Vagina (tissue), 2 donors: ENCODE data around the gene TBXA2R. TPM values are rescaled to one million over a fixed set of nuclear protein-coding genes. Genes with fewer than 3 reads are reported as not detected.
A peak's percentile ranks its signal among the peaks of the same experiment; 100 is the strongest.

ENCODE experiments used
- DNase-seq, 2 donors: peaks; one replicate each; pipeline ENCODE4 v3.0.0-alpha.2; 2017; ENCODE audit errors: extremely low spot score in 2 of 2
- H3K27ac ChIP-seq: fragments of 200-600 bp; sonication (generic); one replicate; pipeline ENCODE4 v1.5.1; 2019
- H3K27me3 ChIP-seq: fragments of 200-600 bp; sonication (generic); one replicate; pipeline ENCODE4 v1.5.1; 2019
- H3K36me3 ChIP-seq, 2 donors: fragments of 200-600 bp; sonication (generic); one replicate each; pipeline ENCODE4 v1.5.1; 2017 to 2019
- H3K4me1 ChIP-seq: fragments of 200-600 bp; sonication (generic); one replicate; pipeline ENCODE4 v1.5.1; 2019
- H3K4me3 ChIP-seq, 2 donors: fragments of 200-600 bp; sonication (generic); 1 replicate in 1 of 2; 2 replicates in 1 of 2; pipeline ENCODE4 v1.5.1; 2016 to 2019
- H3K9me3 ChIP-seq: fragments of 200-600 bp; sonication (generic); one replicate; pipeline ENCODE4 v1.5.1; 2019
- POLR2A ChIP-seq, 2 donors: fragments of 450-650 bp; IDR thresholded peaks; one replicate each; pipeline ENCODE4 v1.6.1; 2017; ENCODE audit warnings: antibody characterized with exemption in 2 of 2, mild to moderate bottlenecking in 2 of 2, moderate library complexity in 2 of 2
- POLR2AphosphoS5 ChIP-seq, 2 donors: sonication (generic); formaldehyde crosslinking; IDR thresholded peaks; one replicate each; pipeline ENCODE4 v1.9.0; 2017; ENCODE audit warnings: antibody characterized with exemption in 2 of 2, mild to moderate bottlenecking in 2 of 2, low read depth in 1 of 2; ENCODE audit not compliant: insufficient read depth in 1 of 2
- intact Hi-C: fragments of 100-400 bp; cut with DNase I; formaldehyde crosslinking; loops from one replicate; pipeline ENCODE4 v1.15.1; 2023
- total RNA-seq: library from RNA; depleted of rRNA; stranded (reverse); fragments of >200 nt; gene quantifications from one replicate; pipeline ENCODE4 v1.2.3, GENCODE V29; 2016
- TF ChIP-seq, protein P1 (sequence below), 3 experiments: fragments of 450-650 bp in 2 of 3; fragments of 200-600 bp in 1 of 3; sonication (generic) in 1 of 3; IDR thresholded peaks; one replicate each; pipeline ENCODE4 v1.5.1; 2017 to 2019; ENCODE audit warnings: antibody characterized with exemption in 3 of 3, mild to moderate bottlenecking in 2 of 3, moderate library complexity in 2 of 3

Gene TBXA2R
- total RNA-seq, 1 donor from 2014 or later: 1.7 TPM

DNA sequence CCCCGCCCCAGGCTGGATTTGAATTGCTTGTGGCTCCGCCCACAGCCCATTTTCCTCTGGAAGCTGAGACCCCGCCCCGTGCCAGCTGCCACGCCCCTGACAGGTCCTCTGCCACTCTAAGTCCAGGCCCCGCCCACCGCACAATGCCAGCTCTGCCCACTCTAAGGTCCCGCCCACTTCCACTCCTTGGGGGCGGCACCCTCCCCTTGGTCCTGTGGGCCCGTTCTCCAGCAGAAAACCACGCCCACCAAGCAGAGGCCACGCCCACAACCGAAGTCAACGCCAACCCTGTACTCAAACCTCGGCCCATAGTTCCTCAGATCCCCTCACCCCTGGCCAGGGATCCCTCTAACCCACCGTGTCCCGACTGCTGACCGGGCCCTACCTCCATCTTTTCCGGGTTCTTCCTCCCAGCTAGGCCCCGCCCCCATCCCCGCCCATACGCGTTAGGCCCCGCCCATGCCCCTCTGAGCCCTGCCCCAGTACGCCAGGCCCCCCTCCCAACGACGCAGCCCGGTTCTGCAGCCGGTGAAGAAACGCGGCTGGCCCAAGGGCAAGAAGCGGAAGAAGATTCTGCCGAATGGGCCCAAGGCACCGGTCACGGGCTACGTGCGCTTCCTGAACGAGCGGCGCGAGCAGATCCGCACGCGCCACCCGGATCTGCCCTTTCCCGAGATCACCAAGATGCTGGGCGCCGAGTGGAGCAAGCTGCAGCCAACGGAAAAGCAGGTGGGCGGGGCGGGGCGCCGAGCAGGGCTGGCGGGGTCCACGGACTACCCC is 32.6 kb downstream of the TBXA2R start:
- Histone ChIP-seq H3K36me3 (no peaks in the 10 kb centered on the region), H3K4me1 (peaks cover 34% of the 10 kb centered on the region), H3K9me3 (no peaks in the 10 kb centered on the region), H3K27me3 (no peaks in the 10 kb centered on the region), H3K27ac (no peak overlapping the region), H3K4me3 (peak overlapping the region; percentile 90 to 92)
- intact Hi-C loops: no loop called here
- DNase-seq: peak in 1 of 2 donors; percentile 87
- TF ChIP-seq POLR2A (IDR thresholded peaks at IDR 0.05) (no peak), POLR2AphosphoS5 (IDR thresholded peaks at IDR 0.05; ENCODE audit: insufficient read depth in 1 of 2, low read depth in 1 of 2) (peak in 1 of 2 donors; percentile 3)
- TF ChIP-seq, protein P1, sequence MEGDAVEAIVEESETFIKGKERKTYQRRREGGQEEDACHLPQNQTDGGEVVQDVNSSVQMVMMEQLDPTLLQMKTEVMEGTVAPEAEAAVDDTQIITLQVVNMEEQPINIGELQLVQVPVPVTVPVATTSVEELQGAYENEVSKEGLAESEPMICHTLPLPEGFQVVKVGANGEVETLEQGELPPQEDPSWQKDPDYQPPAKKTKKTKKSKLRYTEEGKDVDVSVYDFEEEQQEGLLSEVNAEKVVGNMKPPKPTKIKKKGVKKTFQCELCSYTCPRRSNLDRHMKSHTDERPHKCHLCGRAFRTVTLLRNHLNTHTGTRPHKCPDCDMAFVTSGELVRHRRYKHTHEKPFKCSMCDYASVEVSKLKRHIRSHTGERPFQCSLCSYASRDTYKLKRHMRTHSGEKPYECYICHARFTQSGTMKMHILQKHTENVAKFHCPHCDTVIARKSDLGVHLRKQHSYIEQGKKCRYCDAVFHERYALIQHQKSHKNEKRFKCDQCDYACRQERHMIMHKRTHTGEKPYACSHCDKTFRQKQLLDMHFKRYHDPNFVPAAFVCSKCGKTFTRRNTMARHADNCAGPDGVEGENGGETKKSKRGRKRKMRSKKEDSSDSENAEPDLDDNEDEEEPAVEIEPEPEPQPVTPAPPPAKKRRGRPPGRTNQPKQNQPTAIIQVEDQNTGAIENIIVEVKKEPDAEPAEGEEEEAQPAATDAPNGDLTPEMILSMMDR (IDR thresholded peaks at IDR 0.05): no peak

DNA sequence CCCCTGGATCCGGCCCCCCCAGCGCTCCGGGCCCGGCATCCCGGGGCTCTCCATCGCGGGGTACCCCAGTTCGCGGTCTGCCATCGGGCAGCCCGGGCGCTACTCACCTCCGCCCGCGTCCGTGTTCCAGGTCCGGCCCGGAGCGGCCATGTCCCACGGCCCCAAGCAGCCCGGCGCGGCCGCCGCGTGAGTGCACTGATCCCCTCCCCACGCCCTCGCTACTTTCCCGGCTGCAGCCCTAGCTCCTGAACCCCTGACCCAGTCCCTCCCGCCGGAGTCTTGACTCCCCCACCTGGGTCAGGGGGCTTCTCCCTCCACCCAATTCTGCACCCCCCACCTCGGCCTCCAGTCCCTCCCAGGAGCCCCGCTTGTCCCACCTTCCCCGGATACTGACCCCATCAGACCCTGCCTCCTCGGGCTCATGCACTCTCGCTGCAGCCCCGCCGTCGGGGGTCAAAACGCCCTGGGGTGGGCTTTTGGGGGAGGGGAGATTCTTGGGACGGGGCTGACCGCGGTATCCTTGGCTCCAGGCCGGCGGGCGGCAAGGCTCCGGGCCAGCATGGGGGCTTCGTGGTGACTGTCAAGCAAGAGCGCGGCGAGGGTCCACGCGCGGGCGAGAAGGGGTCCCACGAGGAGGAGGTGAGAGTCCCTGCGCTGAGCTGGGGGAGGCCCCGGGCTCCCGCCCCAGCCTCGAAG is 33.4 kb downstream of the TBXA2R start:
- H3K4me1 ChIP-seq: peaks cover 34% of the 10 kb centered on the region
- no peaks in the 10 kb centered on the region for H3K27me3 ChIP-seq
- intact Hi-C loops: no loop called here
- DNase-seq: no peak
- TF ChIP-seq, protein P1 (IDR thresholded peaks at IDR 0.05): no peak
- TF ChIP-seq POLR2A (IDR thresholded peaks at IDR 0.05) (no peak), POLR2AphosphoS5 (IDR thresholded peaks at IDR 0.05; ENCODE audit: insufficient read depth in 1 of 2, low read depth in 1 of 2) (no peak)
- H3K36me3 ChIP-seq: no peaks in the 10 kb centered on the region
- peak overlapping the region; percentile 90 to 92 for H3K4me3 ChIP-seq
- H3K9me3 ChIP-seq: no peaks in the 10 kb centered on the region
- peak overlapping the region; percentile 85 for H3K27ac ChIP-seq

DNA sequence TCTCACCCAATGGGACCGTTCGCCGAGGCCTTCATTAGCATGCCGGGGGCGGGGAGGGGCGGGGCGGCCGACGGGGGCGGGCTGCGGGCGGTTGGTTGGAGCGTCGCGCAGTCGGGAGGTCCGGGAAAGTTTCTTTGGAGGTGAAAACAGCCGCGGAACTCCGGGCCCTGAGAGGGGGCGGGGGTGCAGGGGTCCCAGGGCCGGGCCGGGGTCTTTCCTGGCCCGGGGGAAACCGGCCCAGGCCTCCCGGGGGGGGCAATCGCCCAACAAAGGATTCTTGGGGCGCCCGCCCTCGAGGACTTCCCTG is 33.9 kb downstream of the TBXA2R start, which contains the start of gene HMG20B:
Gene HMG20B, plus strand, starts transcription at position 90 of the 307 bp plus-strand sequence. CDS start 366 bp downstream, outside the sequence.
- Histone ChIP-seq H3K4me1 (peaks cover 34% of the 10 kb centered on the region), H3K36me3 (no peaks in the 10 kb centered on the region), H3K9me3 (no peaks in the 10 kb centered on the region), H3K27me3 (no peaks in the 10 kb centered on the region), H3K27ac (peak within 1 kb of the TSS; percentile 85), H3K4me3 (peak within 1 kb of the TSS; percentile 90 to 92)
- TF ChIP-seq POLR2A (IDR thresholded peaks at IDR 0.05): peak in 1 of 2 donors; percentile 47
- TF ChIP-seq, protein P1 (IDR thresholded peaks at IDR 0.05): no peak
- TF ChIP-seq POLR2AphosphoS5 (IDR thresholded peaks at IDR 0.05; ENCODE audit: insufficient read depth in 1 of 2, low read depth in 1 of 2): peak; percentile 2 to 65
- DNase-seq: no peak
- intact Hi-C loops: no loop called here

DNA sequence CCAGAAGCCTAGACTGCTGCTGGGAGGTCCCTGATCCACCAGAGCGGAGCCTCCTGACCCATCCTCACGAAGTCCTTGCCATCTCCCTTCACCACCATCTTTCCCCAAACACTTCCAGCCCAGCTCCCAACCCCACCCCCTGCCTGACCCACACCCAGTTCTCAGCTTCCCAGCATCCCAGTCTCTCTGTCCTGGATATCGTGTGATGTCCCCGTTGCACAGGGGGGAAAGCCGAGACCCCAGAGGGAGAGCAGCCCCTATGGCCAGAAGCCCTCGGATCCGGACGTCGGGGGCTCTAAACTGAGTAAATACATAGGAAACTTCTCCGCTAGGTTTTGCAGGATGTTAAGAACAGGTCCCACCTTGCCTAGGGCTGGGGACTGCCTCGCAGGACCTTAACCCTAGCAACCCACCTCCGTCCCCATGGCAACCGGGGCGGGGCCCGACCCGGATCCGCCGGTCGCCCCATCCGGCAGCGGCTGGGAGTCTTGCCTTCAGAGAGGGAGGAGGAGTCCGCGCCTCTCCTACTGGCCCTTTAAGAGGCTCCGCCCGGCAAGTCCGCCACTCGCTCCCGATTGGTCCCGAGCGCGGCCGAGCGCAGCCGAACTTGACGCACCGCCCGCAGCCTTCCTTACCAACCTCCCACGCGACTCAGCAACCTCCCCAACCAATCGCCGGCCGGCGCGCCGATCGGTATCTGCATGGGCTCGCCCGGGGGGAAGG is 34.4 kb downstream of the TBXA2R start:
- TF ChIP-seq POLR2AphosphoS5 (IDR thresholded peaks at IDR 0.05; ENCODE audit: insufficient read depth in 1 of 2, low read depth in 1 of 2) (peak; percentile 66 to 74), POLR2A (IDR thresholded peaks at IDR 0.05) (no peak)
- TF ChIP-seq, protein P1 (IDR thresholded peaks at IDR 0.05): no peak
- DNase-seq: peak; percentile 99 to 100
- peaks cover 34% of the 10 kb centered on the region for H3K4me1 ChIP-seq
- H3K27me3 ChIP-seq: no peaks in the 10 kb centered on the region
- H3K27ac ChIP-seq: peak overlapping the region; percentile 85
- H3K9me3 ChIP-seq: no peaks in the 10 kb centered on the region
- no peaks in the 10 kb centered on the region for H3K36me3 ChIP-seq
- intact Hi-C loops: no loop called here
- H3K4me3 ChIP-seq: peak overlapping the region; percentile 90 to 92
